Left hindlimb (tissue), 1 donor: ENCODE measurements around the gene FAM47E.

ENCODE experiments used
- DNase-seq: peaks from one replicate; pipeline ENCODE4 v3.0.0-alpha.2; 2018

Gene FAM47E

GRCh38 chr4:76301775-76302162 is 50.2 kb downstream of the FAM47E start:
- DNase-seq = no peak

- no peak for DNase-seq
Observed at GRCh38 chr4:76302826-76303438, 51.4 kb downstream of the FAM47E start.

GRCh38 chr4:76305033-76305687 is 53.6 kb downstream of the FAM47E start:
- DNase-seq = no peak

GRCh38 chr4:76305971-76306881 is 54.7 kb downstream of the FAM47E start, which contains the start of gene STBD1:
Gene STBD1, plus strand, starts transcription at chr4:76306733. Its CDS starts 37 bp downstream, at chr4:76306770.
- peak; percentile 83 for DNase-seq

GRCh38 chr4:76306882-76307659 is 55.5 kb downstream of the FAM47E start:
- peak; percentile 59 for DNase-seq

GRCh38 chr4:76307660-76308014 is 56.1 kb downstream of the FAM47E start:
- no peak for DNase-seq

GRCh38 chr4:76308548-76308947 is 57.0 kb downstream of the FAM47E start:
- DNase-seq = peak; percentile 34

- DNase-seq = no peak
Observed at GRCh38 chr4:76309939-76310550, 58.5 kb downstream of the FAM47E start.

- no peak for DNase-seq
Observed at GRCh38 chr4:76310683-76311082, 59.2 kb downstream of the FAM47E start.

GRCh38 chr4:76311896-76312331 is 60.4 kb downstream of the FAM47E start:
- no peak for DNase-seq

- no peak for DNase-seq
Observed at GRCh38 chr4:76312457-76312856, 60.9 kb downstream of the FAM47E start.

- DNase-seq = no peak
Observed at GRCh38 chr4:76313547-76313946, 62.0 kb downstream of the FAM47E start.

- no peak for DNase-seq
Observed at GRCh38 chr4:76315267-76315918, 63.9 kb downstream of the FAM47E start.

GRCh38 chr4:76316131-76316530 is 64.6 kb downstream of the FAM47E start:
- DNase-seq = no peak

GRCh38 chr4:76322236-76322635 is 70.7 kb downstream of the FAM47E start:
- no peak for DNase-seq

GRCh38 chr4:76325072-76325471 is 73.6 kb downstream of the FAM47E start:
- DNase-seq = no peak

GRCh38 chr4:76326515-76326914 is 75.0 kb downstream of the FAM47E start:
- no peak for DNase-seq
